Measurements from ENCODE around the gene AGPS.
"Not testable (repeated sequence)": the region's sequence is repeated elsewhere in the genome, so short reads cannot be mapped to it uniquely, and the experiment has no call there.

The AGPS gene

DNA sequence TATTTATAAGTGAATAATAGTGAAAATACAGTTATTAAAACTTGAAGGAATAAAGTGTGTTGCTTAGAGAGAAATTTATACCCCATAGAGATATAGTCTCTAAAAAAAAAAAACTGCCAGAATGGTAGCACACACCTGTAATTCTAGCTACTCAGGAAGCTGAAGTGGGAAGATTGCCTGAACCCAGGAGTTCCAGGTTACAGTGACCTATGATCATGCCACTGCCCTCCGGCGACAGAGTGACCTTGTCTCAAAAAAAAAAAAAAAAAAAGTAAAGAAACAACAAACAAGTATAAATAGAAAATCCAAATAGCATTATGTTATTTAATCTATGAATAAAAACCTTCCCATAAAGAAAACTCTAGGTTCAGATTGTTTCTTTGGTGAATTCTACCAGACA lies 7.4 kb upstream of the AGPS start:
- DNase-seq (ENCODE audit: low read depth in 2 of 2), result no peak

GRCh38 chr2:177391822-177392372 lies 676 bp upstream of the AGPS start:
- DNase-seq (ENCODE audit: low read depth in 2 of 2), result no peak

GRCh38 chr2:177393203-177393755 lies 706 bp downstream of the AGPS start:
- DNase-seq (ENCODE audit: low read depth in 2 of 2), result no peak

GRCh38 chr2:177393824-177394593 lies 1.4 kb downstream of the AGPS start:
- no peak for DNase-seq (ENCODE audit: low read depth in 2 of 2)

DNA sequence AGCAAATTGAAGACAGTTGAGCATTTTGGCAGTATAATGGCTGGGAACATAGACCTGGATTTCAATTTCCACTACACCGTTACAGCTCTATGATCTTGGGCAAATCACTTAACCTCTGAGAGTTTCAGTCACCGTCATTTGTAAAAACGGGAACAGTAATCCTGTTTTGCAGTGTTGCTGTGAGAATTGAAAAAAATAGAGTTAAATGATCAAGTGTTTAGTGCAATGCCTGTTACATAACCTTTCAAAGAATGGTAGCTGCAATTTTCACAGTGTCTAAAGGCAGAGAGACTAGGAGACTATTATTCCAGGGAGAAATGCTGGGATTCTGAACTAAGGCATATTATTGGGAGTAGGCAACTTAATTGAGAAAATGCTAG lies 2.0 kb downstream of the AGPS start:
- DNase-seq (ENCODE audit: low read depth in 2 of 2), result no peak

DNA sequence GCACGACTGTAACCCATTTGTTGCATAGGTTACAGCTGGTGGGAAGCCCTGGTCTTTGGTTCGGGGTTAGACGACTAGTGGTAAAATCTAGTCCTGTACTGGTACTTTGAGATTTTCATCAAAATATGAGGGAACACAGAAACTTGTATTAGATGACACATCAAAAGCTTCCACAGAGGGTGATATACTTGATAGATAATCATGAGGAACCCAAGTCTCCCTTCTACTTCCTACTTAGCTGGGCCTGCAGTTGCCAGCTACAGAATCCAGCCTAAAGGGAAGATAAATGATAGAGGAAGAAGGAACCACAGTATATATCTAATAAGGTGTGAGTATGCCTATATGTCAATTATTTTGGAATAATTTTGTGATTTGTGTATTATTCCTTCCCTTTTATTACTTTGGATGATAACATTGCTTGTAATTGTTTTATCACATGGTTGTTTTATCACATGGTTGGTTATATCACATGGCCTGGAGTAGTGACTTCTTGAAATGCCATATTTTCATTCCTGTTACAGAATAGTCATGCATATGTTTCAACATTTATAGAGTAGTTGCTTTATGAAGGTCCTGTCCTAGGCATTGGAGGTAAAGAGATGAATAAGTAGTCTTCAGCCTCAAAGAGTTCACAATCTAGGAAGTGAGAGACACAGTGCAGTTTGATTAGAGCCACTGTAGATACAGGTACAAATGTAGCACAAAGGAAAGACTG lies 2.9 kb downstream of the AGPS start:
- DNase-seq (ENCODE audit: low read depth in 2 of 2), result no peak

GRCh38 chr2:177396703-177397460 lies 4.3 kb downstream of the AGPS start:
- DNase-seq (ENCODE audit: low read depth in 2 of 2), result no peak

DNA sequence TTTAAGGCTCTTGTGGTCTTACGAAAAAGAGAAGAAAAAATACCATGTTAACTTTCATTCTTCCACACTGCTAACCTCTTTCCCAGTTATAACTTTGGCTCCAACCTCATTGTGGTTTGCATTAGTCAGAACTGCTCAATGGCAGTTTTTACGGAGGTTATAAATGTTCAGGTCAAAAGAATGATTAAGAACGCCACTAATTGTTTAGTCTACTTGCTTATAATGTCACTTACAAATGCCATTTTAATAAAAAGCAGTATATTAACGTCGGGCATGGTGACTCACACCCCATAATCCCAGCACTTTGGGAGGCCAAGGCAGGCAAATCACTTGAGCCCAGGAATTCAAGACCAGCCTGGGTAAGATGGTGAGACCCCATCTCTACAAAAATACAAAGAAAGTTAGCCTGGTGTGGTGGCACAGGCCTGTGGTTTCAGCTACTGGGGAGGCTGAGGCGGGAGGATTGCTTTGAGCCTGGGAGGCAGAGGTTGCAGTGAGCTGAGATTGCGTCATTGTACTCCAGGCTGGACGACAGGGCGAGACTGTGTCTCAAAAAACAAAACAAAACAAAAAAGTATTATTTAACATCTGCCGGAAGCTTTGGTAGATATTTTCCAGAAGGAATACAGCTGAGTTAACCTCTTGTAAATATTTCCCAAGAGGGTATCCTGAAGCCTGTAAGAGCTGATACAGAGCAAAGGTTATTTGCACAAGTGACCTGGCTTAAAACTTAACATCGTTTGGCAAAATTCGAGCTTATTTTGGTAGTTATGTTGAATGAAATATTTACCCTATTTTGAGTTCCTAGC lies 5.1 kb downstream of the AGPS start:
- no peak for DNase-seq (ENCODE audit: low read depth in 2 of 2)

GRCh38 chr2:177398290-177398683 lies 5.7 kb downstream of the AGPS start:
- no peak for DNase-seq (ENCODE audit: low read depth in 2 of 2)

GRCh38 chr2:177398791-177399190 lies 6.2 kb downstream of the AGPS start:
- DNase-seq (ENCODE audit: low read depth in 2 of 2), result no peak

- DNase-seq (ENCODE audit: low read depth in 2 of 2), result no peak
Measured at GRCh38 chr2:177399376-177399775, 6.8 kb downstream of the AGPS start.

DNA sequence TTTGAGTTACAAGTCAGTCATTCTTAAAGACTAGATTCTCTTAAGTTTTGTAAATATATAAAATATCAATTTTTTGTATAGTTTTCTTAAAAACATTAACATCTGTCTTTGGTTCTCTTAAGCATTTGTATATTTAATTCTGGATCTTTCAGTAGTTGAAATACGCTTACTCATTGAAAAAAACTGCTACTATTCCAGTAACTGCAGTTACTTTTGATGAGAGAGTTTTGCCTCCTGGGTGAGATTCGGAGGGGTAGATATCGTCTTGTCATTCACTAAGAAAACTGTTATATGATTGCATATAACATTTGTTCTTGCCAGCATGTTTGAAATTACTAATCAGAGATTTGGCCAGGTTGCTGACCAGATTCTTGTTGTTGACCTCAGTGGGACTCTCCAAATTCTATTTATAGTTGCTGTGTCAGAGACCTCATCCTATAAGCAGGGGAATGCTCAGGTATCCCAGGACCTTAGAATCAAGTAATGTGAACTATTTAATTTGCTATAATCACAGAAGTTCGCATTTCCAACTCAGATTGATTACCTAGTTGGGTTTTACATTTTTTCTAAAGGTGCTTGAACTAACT lies 7.9 kb downstream of the AGPS start:
- no peak for DNase-seq (ENCODE audit: low read depth in 2 of 2)

GRCh38 chr2:177402096-177402495 lies 9.5 kb downstream of the AGPS start:
- DNase-seq (ENCODE audit: low read depth in 2 of 2), result no peak

GRCh38 chr2:177403838-177404237 lies 11.3 kb downstream of the AGPS start:
- no peak for DNase-seq (ENCODE audit: low read depth in 2 of 2)

DNA sequence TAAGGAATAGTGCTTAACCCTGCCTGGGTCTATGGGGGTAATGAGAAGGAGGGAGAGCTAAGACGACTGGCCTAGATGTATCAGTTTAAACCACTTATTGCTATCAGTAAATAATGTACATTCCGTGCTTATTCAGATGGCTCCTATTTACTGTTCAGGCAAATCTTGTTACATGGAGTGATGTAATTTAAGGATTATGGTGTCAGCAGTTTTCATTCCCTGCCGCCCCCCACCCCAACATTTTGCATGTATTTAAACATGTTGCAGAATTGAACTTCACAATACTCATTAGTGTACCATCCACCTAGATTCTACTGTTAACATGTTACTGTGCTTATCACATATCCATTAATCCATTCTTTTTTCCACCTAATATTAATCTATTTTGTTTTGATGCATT lies 11.7 kb downstream of the AGPS start:
- DNase-seq (ENCODE audit: low read depth in 2 of 2), result no peak

DNA sequence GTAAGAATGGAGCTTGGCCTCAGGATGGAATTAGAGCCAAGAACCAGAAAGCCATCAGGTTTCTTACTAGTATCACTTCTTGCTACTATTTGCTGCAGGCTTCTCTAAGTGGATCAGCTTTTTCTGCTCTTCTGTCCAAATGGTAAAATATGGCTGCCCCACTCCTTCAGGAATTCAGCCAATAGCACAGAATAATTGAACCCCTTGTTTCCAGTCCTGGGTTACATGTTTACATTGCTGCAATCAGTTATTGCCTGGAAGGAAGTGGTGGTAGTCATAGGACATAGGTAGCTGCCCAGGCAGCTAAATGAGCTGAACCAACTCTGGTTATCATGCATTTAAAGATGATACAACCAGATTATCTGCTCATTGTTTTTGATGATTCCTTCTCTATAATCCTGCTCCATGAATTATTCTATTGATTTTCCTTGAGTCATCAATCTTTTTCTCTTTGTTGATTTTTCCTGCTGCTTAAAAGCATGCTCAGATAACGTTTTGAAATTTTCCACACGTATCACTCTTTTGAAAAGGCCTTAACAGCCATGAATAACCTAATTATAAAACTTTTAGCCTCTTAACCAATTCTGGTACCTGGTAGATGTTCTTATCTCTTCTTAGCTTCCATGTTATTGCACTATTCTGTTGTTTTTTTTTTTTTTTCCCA lies 12.6 kb downstream of the AGPS start:
- no peak for DNase-seq (ENCODE audit: low read depth in 2 of 2)

DNA sequence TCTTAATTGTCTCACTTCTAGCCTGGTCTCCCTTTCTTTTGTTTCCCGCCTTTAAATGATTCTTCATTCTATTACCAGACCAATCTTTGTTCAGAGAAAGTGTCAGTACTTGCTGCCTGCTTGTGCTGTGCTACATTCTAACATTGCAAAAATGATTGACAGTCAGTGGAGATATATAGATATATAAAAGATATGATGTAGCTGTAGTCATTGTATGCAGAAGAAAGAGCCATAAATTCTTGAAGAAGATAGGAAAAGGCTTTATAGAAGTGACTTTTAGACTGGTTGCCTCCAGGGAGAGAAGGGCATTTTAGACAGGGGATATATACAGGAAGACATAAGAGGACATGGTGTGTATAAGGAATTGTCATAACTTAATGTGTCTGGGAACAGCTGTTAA lies 13.6 kb downstream of the AGPS start:
- no peak for DNase-seq (ENCODE audit: low read depth in 2 of 2)

GRCh38 chr2:177407031-177407430 lies 14.5 kb downstream of the AGPS start:
- no peak for DNase-seq (ENCODE audit: low read depth in 2 of 2)

- DNase-seq (ENCODE audit: low read depth in 2 of 2), result not testable (repeated sequence)
Measured at GRCh38 chr2:177410629-177411028, 18.1 kb downstream of the AGPS start.

GRCh38 chr2:177413703-177414102 lies 21.1 kb downstream of the AGPS start:
- DNase-seq (ENCODE audit: low read depth in 2 of 2), result no peak
